SK-N-SH treated with all-trans-retinoic acid at 6 μM for 48 hours (cell line): Measurements from ENCODE around the gene RPRD1B.
A peak's percentile ranks its signal among the peaks of the same experiment; 100 is the strongest.

ENCODE experiments used
- ATAC-seq: fragments of 200-7000 bp; cut with Tn5 transposase; 3 replicates; pipeline ENCODE4 v1.9.1; 2020; ENCODE audit warnings: mild to moderate bottlenecking, moderate library complexity
- ARNTL ChIP-seq: fragments of 450-650 bp; formaldehyde crosslinking; IDR thresholded peaks from 2 replicates; pipeline ENCODE4 v1.5.0; 2020; ENCODE audit warnings: low read depth, mild to moderate bottlenecking, moderate library complexity, borderline replicate concordance
- BACH2 ChIP-seq: fragments of 250-450 bp; sonication (Bioruptor Pico); IDR thresholded peaks from 2 replicates; pipeline ENCODE4 v1.9.0; 2021; ENCODE audit warnings: mild to moderate bottlenecking, borderline replicate concordance
- CREB5 ChIP-seq: fragments of 250-450 bp; sonication (Bioruptor Pico); IDR thresholded peaks from 2 replicates; pipeline ENCODE4 v1.5.1; 2020; ENCODE audit warnings: low read depth, mild to moderate bottlenecking, moderate library complexity
- CSDC2 ChIP-seq: fragments of 250-450 bp; sonication (Bioruptor Pico); IDR thresholded peaks from 2 replicates; pipeline ENCODE4 v1.5.0; 2020; ENCODE audit warnings: mild to moderate bottlenecking, moderate library complexity
- CSRNP3 ChIP-seq: fragments of 250-450 bp; sonication (Bioruptor Pico); IDR thresholded peaks from 2 replicates; pipeline ENCODE4 v1.5.1; 2021; ENCODE audit warnings: mild to moderate bottlenecking, moderate library complexity
- ESRRG ChIP-seq: fragments of 250-450 bp; sonication (Bioruptor Pico); IDR thresholded peaks from 2 replicates; pipeline ENCODE4 v1.6.1; 2021; ENCODE audit warnings: mild to moderate bottlenecking
- GLIS3 ChIP-seq: fragments of 250-450 bp; sonication (Bioruptor Pico); IDR thresholded peaks from 2 replicates; pipeline ENCODE4 v1.5.0; 2020; ENCODE audit warnings: mild to moderate bottlenecking, moderate library complexity
- ISL1 ChIP-seq: fragments of 250-450 bp; sonication (Bioruptor Pico); IDR thresholded peaks from 2 replicates; pipeline ENCODE4 v2.1.2; 2022; ENCODE audit warnings: mild to moderate bottlenecking, moderate library complexity
- OSR1 ChIP-seq: fragments of 250-450 bp; sonication (Bioruptor Pico); IDR thresholded peaks from 2 replicates; pipeline ENCODE4 v1.8.0; 2022; ENCODE audit warnings: moderate library complexity, mild to moderate bottlenecking, inconsistent platforms
- PATZ1 ChIP-seq: fragments of 250-450 bp; sonication (Bioruptor Pico); IDR thresholded peaks from 2 replicates; pipeline ENCODE4 v1.8.0; 2020; ENCODE audit warnings: mild to moderate bottlenecking, moderate library complexity, borderline replicate concordance
- POU6F1 ChIP-seq: fragments of 250-450 bp; sonication (Bioruptor Pico); IDR thresholded peaks from 2 replicates; pipeline ENCODE4 v1.8.0; 2021; ENCODE audit warnings: low read depth, mild to moderate bottlenecking, moderate library complexity, borderline replicate concordance
- PPARA ChIP-seq: fragments of 250-450 bp; sonication (Bioruptor Pico); IDR thresholded peaks from 2 replicates; pipeline ENCODE4 v1.5.0; 2020; ENCODE audit warnings: mild to moderate bottlenecking, borderline replicate concordance
- RARB ChIP-seq: fragments of 250-450 bp; sonication (Bioruptor Pico); IDR thresholded peaks from 2 replicates; pipeline ENCODE4 v1.8.0; 2021; ENCODE audit warnings: mild to moderate bottlenecking, moderate library complexity
- TCF4 ChIP-seq: fragments of 250-450 bp; sonication (Bioruptor Pico); IDR thresholded peaks from 2 replicates; pipeline ENCODE4 v1.8.0; 2021; ENCODE audit warnings: mild to moderate bottlenecking, moderate library complexity, borderline replicate concordance
- TOX ChIP-seq: fragments of 250-450 bp; sonication (Bioruptor Pico); IDR thresholded peaks from 2 replicates; pipeline ENCODE4 v1.8.0; 2021; ENCODE audit warnings: mild to moderate bottlenecking, moderate library complexity, borderline replicate concordance
- TSHZ2 ChIP-seq: fragments of 250-450 bp; sonication (Bioruptor Pico); IDR thresholded peaks from 2 replicates; pipeline ENCODE4 v1.5.0; 2020; ENCODE audit warnings: mild to moderate bottlenecking, moderate library complexity
- ZC3H10 ChIP-seq: fragments of 250-450 bp; sonication (Bioruptor Pico); IDR thresholded peaks from 2 replicates; pipeline ENCODE4 v1.5.1; 2021; ENCODE audit warnings: mild to moderate bottlenecking, moderate library complexity
- ZFP3 ChIP-seq: fragments of 250-450 bp; sonication (Bioruptor Pico); IDR thresholded peaks from 2 replicates; pipeline ENCODE4 v1.5.0; 2020; ENCODE audit warnings: mild to moderate bottlenecking, moderate library complexity
- ZFP30 ChIP-seq: fragments of 450-650 bp; formaldehyde crosslinking; IDR thresholded peaks from 2 replicates; pipeline ENCODE4 v1.5.0; 2022; ENCODE audit warnings: mild to moderate bottlenecking, moderate library complexity
- ZNF565 ChIP-seq: fragments of 450-650 bp; formaldehyde crosslinking; conservative IDR thresholded peaks from 2 replicates; pipeline ENCODE4 v1.5.0; 2020; ENCODE audit warnings: low read depth, mild to moderate bottlenecking, moderate library complexity
- ZNF70 ChIP-seq: fragments of 450-650 bp; formaldehyde crosslinking; IDR thresholded peaks from 2 replicates; pipeline ENCODE4 v1.5.0; 2020; ENCODE audit warnings: mild to moderate bottlenecking, moderate library complexity
- ZNF8 ChIP-seq: fragments of 450-650 bp; formaldehyde crosslinking; IDR thresholded peaks from 2 replicates; pipeline ENCODE4 v1.5.0; 2020; ENCODE audit warnings: mild to moderate bottlenecking, moderate library complexity

RPRD1B gene

GRCh38 chr20:38135271-38135650 is 101.7 kb downstream of the RPRD1B start:
- no peak for TF ChIP-seq OSR1 (CRISPR knock-in tag)
- TF ChIP-seq ZFP30 (CRISPR knock-in tag): no peak
- no peak for TF ChIP-seq TSHZ2 (CRISPR knock-in tag)
- no peak for TF ChIP-seq RARB (CRISPR knock-in tag)
- TF ChIP-seq ESRRG (CRISPR knock-in tag): no peak
- no peak for TF ChIP-seq PPARA (CRISPR knock-in tag)
- TF ChIP-seq PATZ1 (CRISPR knock-in tag): no peak
- no peak for ATAC-seq

GRCh38 chr20:38135651-38136420 is 102.3 kb downstream of the RPRD1B start:
- TF ChIP-seq ZNF565 (CRISPR knock-in tag): 0 out of 2 replicates have a peak, but pooled peaks have one; percentile 3
- TF ChIP-seq ISL1 (CRISPR knock-in tag): no peak
- TF ChIP-seq, all 23 proteins: peak for 1
- ATAC-seq: no peak; the same call in 2 of the 3 replicates

- no peak for ATAC-seq
- no peak for TF ChIP-seq TSHZ2 (CRISPR knock-in tag)
- no peak for TF ChIP-seq ARNTL (CRISPR knock-in tag)
- no peak for TF ChIP-seq PATZ1 (CRISPR knock-in tag)
- TF ChIP-seq ISL1 (CRISPR knock-in tag): no peak
- no peak for TF ChIP-seq RARB (CRISPR knock-in tag)
- TF ChIP-seq ZFP30 (CRISPR knock-in tag): no peak
- no peak for TF ChIP-seq ZFP3 (CRISPR knock-in tag)
- no peak for TF ChIP-seq CSRNP3 (CRISPR knock-in tag)
- TF ChIP-seq CREB5 (CRISPR knock-in tag): no peak
- TF ChIP-seq TCF4 (CRISPR knock-in tag): no peak
- no peak for TF ChIP-seq ZNF8 (CRISPR knock-in tag)
- TF ChIP-seq GLIS3: no peak
- no peak for TF ChIP-seq POU6F1
- no peak for TF ChIP-seq CSDC2 (CRISPR knock-in tag)
- TF ChIP-seq PPARA (CRISPR knock-in tag): no peak
- no peak for TF ChIP-seq ZC3H10 (CRISPR knock-in tag)
- no peak for TF ChIP-seq TOX
- TF ChIP-seq BACH2 (CRISPR knock-in tag): no peak
- TF ChIP-seq ZNF70 (CRISPR knock-in tag): no peak
Observed at GRCh38 chr20:38136421-38137245, 103.1 kb downstream of the RPRD1B start.
